Measurements from ENCODE around the gene ZBTB20.

Gene ZBTB20

GRCh38 chr3:114933407-114933806 lies 213.7 kb downstream of the ZBTB20 start:
- H3K4me2 ChIP-seq (ENCODE audit: low read depth, low read length, poor library complexity, severe bottlenecking), result no peak overlapping the region
- no peak overlapping the region for H3K4me3 ChIP-seq (ENCODE audit: insufficient read depth, low read length, poor library complexity, severe bottlenecking)
- no peak overlapping the region for H2AFZ ChIP-seq (ENCODE audit: low read depth, low read length, severe bottlenecking)
- no peaks in the 10 kb centered on the region for H4K20me1 ChIP-seq (ENCODE audit: low read depth, low read length)
- H3K9ac ChIP-seq (ENCODE audit: low read length), result no peak overlapping the region
- TF ChIP-seq, protein P1, sequence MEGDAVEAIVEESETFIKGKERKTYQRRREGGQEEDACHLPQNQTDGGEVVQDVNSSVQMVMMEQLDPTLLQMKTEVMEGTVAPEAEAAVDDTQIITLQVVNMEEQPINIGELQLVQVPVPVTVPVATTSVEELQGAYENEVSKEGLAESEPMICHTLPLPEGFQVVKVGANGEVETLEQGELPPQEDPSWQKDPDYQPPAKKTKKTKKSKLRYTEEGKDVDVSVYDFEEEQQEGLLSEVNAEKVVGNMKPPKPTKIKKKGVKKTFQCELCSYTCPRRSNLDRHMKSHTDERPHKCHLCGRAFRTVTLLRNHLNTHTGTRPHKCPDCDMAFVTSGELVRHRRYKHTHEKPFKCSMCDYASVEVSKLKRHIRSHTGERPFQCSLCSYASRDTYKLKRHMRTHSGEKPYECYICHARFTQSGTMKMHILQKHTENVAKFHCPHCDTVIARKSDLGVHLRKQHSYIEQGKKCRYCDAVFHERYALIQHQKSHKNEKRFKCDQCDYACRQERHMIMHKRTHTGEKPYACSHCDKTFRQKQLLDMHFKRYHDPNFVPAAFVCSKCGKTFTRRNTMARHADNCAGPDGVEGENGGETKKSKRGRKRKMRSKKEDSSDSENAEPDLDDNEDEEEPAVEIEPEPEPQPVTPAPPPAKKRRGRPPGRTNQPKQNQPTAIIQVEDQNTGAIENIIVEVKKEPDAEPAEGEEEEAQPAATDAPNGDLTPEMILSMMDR (IDR thresholded peaks at IDR 0.05; ENCODE audit: insufficient read depth, low read length, poor library complexity, severe bottlenecking), result no peak
- H3K36me3 ChIP-seq (ENCODE audit: low read length), result no peaks in the 10 kb centered on the region
- no peaks in the 10 kb centered on the region for H3K79me2 ChIP-seq (ENCODE audit: insufficient read depth, low read length)
- H3K27ac ChIP-seq (ENCODE audit: low read depth, low read length), result no peak overlapping the region
- H3K9me2 ChIP-seq (replicated peaks; ENCODE audit: insufficient read depth, low read length), result no peaks in the 10 kb centered on the region
- no peaks in the 10 kb centered on the region for H3K27me3 ChIP-seq (ENCODE audit: low read length)
- no peaks in the 10 kb centered on the region for H3F3A ChIP-seq (ENCODE audit: insufficient read depth)
- H3K9me3 ChIP-seq (ENCODE audit: insufficient read depth, low read length), result no peaks in the 10 kb centered on the region

- no peak overlapping the region for H2AFZ ChIP-seq (ENCODE audit: low read depth, low read length, severe bottlenecking)
- no peaks in the 10 kb centered on the region for H3K36me3 ChIP-seq (ENCODE audit: low read length)
- H3K27me3 ChIP-seq (ENCODE audit: low read length), result no peaks in the 10 kb centered on the region
- H3K4me2 ChIP-seq (ENCODE audit: low read depth, low read length, poor library complexity, severe bottlenecking), result no peak overlapping the region
- H3K27ac ChIP-seq (ENCODE audit: low read depth, low read length), result no peak overlapping the region
- no peaks in the 10 kb centered on the region for H3F3A ChIP-seq (ENCODE audit: insufficient read depth)
- no peak overlapping the region for H3K4me3 ChIP-seq (ENCODE audit: insufficient read depth, low read length, poor library complexity, severe bottlenecking)
- no peak overlapping the region for H3K9ac ChIP-seq (ENCODE audit: low read length)
- no peaks in the 10 kb centered on the region for H3K9me3 ChIP-seq (ENCODE audit: insufficient read depth, low read length)
- H3K9me2 ChIP-seq (replicated peaks; ENCODE audit: insufficient read depth, low read length), result no peaks in the 10 kb centered on the region
- no peaks in the 10 kb centered on the region for H4K20me1 ChIP-seq (ENCODE audit: low read depth, low read length)
- TF ChIP-seq, protein P1 (IDR thresholded peaks at IDR 0.05; ENCODE audit: insufficient read depth, low read length, poor library complexity, severe bottlenecking), result no peak
- TF ChIP-seq EZH2phosphoT487 (conservative IDR thresholded peaks at IDR 0.05; ENCODE audit: low read length), result no peak
- H3K79me2 ChIP-seq (ENCODE audit: insufficient read depth, low read length), result no peaks in the 10 kb centered on the region
Measured at GRCh38 chr3:114929971-114930732, 216.9 kb downstream of the ZBTB20 start.

DNA sequence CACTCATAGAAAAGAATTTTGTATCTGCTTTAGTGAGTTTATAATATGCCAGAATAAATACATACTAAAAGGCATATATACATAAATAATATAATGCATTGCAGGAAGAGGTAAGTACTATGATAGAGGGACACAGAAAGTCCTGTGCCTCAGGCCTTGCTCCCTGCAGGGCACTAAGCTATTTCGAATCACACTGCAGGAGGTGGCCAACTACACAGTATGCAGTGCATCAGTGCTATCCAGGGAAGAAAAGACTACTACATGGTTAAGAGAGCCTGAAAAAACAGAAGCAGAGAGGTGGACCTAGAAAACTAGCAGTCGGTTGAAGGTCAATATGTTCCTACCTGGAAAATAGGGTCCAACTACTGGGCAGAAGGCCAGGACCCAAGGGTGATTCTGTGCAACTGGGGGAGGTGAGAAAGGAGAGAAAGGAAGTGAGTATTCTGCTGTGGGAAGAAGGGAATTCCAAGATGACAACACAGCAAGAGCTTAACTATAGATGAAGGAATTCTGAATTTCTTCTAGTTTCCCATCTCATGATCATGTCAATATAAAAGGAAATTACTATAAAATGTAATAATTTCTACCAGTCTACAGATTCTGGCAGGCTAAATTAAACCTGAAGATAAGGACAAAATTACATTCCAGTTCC lies 218.0 kb downstream of the ZBTB20 start:
- no peaks in the 10 kb centered on the region for H3K9me3 ChIP-seq (ENCODE audit: insufficient read depth, low read length)
- no peak overlapping the region for H2AFZ ChIP-seq (ENCODE audit: low read depth, low read length, severe bottlenecking)
- H3F3A ChIP-seq (ENCODE audit: insufficient read depth), result no peaks in the 10 kb centered on the region
- H3K4me2 ChIP-seq (ENCODE audit: low read depth, low read length, poor library complexity, severe bottlenecking), result no peak overlapping the region
- no peaks in the 10 kb centered on the region for H3K79me2 ChIP-seq (ENCODE audit: insufficient read depth, low read length)
- H3K27ac ChIP-seq (ENCODE audit: low read depth, low read length), result no peak overlapping the region
- no peaks in the 10 kb centered on the region for H3K9me2 ChIP-seq (replicated peaks; ENCODE audit: insufficient read depth, low read length)
- H3K36me3 ChIP-seq (ENCODE audit: low read length), result no peaks in the 10 kb centered on the region
- no peak overlapping the region for H3K9ac ChIP-seq (ENCODE audit: low read length)
- no peak overlapping the region for H3K4me3 ChIP-seq (ENCODE audit: insufficient read depth, low read length, poor library complexity, severe bottlenecking)
- no peak for TF ChIP-seq EZH2phosphoT487 (conservative IDR thresholded peaks at IDR 0.05; ENCODE audit: low read length)
- TF ChIP-seq, protein P1 (IDR thresholded peaks at IDR 0.05; ENCODE audit: insufficient read depth, low read length, poor library complexity, severe bottlenecking), result no peak
- H3K27me3 ChIP-seq (ENCODE audit: low read length), result no peaks in the 10 kb centered on the region
- no peaks in the 10 kb centered on the region for H4K20me1 ChIP-seq (ENCODE audit: low read depth, low read length)

All from SU-DHL-6 (cell line).